ENCODE measurements around the gene MRPS18B. TPM values are rescaled to one million over a fixed set of nuclear protein-coding genes. Genes with fewer than 3 reads are reported as not detected.

Gene MRPS18B
- total and polyA plus RNA-seq, 2 of the 13 experiments (the other 11 are each of a cell fraction or from before 2014, with no cell fraction given) = 125 to 131 TPM

DNA sequence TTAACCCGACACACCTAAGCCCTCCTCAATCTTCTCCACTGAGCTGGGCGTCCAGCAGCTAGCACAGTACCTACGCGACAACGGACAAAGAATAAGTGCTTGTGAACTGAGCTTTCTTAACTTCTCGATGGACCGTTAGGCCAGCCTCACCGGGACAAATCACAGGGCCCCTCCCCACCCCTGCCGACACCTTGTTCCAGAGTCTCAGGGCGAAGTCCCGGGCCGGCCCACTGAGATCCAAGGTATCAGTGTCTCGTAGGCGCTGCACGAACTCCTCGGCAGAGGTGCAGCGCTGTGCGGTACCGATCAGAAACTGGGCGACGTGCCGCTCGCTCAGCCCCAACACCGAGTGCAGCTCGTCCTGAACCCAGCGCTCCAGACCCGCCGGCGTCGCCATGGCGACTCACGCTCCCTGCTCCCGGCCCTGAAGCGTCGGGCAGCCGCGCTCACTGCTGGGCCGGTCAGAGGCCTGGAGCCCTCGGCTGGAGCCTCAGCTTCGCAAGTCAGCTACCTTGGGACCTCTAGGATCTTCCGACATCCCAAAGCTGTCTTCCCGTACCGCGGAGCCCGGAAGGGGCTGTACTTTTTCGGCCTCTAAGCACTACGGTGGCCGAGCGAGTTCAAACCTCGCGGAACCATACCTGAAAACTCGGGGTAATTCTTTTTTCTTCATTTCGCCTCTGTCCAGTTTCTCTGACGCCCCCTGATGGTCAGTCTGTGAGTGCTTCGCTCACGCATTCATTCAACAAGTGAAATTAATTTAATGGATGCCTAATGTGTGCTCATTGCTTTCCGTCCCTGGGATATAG, 55.0 kb downstream of the MRPS18B start, which contains the start of gene DHX16 (continued):
- TF ChIP-seq FUBP1 (CRISPR knock-in tag; IDR thresholded peaks at IDR 0.05; ENCODE audit: borderline replicate concordance) (no peak), ATM (IDR thresholded peaks at IDR 0.05; ENCODE audit: borderline replicate concordance) (no peak), ZNF207 (IDR thresholded peaks at IDR 0.05; ENCODE audit: borderline replicate concordance) (no peak), CREM (IDR thresholded peaks at IDR 0.05) (peak; percentile 63; the same call in 1 of the 2 replicates), CREM (CRISPR knock-in tag; IDR thresholded peaks at IDR 0.05) (no peak), ZBTB40 (IDR thresholded peaks at IDR 0.05) (no peak), ZBTB40 (CRISPR knock-in tag; IDR thresholded peaks at IDR 0.05) (peak; percentile 76), RFXAP (CRISPR knock-in tag; IDR thresholded peaks at IDR 0.05; ENCODE audit: borderline replicate concordance) (peak; percentile 81; the same call in 1 of the 2 replicates), SRF (IDR thresholded peaks at IDR 0.05; ENCODE audit: low read depth, low read length) (no peak), MEF2D (CRISPR knock-in tag; IDR thresholded peaks at IDR 0.05) (peak; percentile 75; the same call in 1 of the 2 replicates), TCF12 (IDR thresholded peaks at IDR 0.05) (no peak), TCF12 (CRISPR knock-in tag; IDR thresholded peaks at IDR 0.05) (no peak), PRPF4 (IDR thresholded peaks at IDR 0.05; ENCODE audit: low read depth, low read length, poor library complexity, severe bottlenecking) (no peak), NCOA1 (CRISPR knock-in tag; IDR thresholded peaks at IDR 0.05) (no peak), ISX (CRISPR knock-in tag; conservative IDR thresholded peaks at IDR 0.05) (no peak), MAFK (conservative IDR thresholded peaks at IDR 0.05 in 1 of 2, IDR thresholded peaks at IDR 0.05 in 1 of 2; ENCODE audit: low read length in 2 of 2) (no peak; a peak in 1 of 4 replicates), PHF20 (CRISPR knock-in tag; IDR thresholded peaks at IDR 0.05) (peak; percentile 92), SETDB1 (CRISPR knock-in tag; IDR thresholded peaks at IDR 0.05; ENCODE audit: borderline replicate concordance) (no peak), PAF1 (CRISPR knock-in tag; IDR thresholded peaks at IDR 0.05) (no peak), FOXK2 (IDR thresholded peaks at IDR 0.05) (no peak; the same call in 1 of the 2 replicates), NCOR1 (IDR thresholded peaks at IDR 0.05; ENCODE audit: borderline replicate concordance, low read length) (peak; percentile 52; the same call in 1 of the 2 replicates)

All from HepG2 (cell line).